HepG2 (cell line): ENCODE results near the gene TACC2. TPM values are rescaled to one million over a fixed set of nuclear protein-coding genes. Genes with fewer than 3 reads are reported as not detected.

Source experiments
- ATAC-seq: fragments of 200-7000 bp; cut with Tn5 transposase; 3 replicates; pipeline ENCODE4 v1.9.1; 2020; ENCODE audit warnings: mild to moderate bottlenecking, moderate library complexity
- BruUV-seq: library from RNA; stranded (reverse); fragments of 400-500 nt; replicated peaks from 2 replicates; lab custom pipeline; 2021; lab: Mats Ljungman, UMichigan
- CTCF ChIA-PET: fragments of 300-600 bp; formaldehyde crosslinking; extraction: SDS; loops from one replicate; lab custom pipeline; 2021; ENCODE audit warnings: low total read pairs, inconsistent platforms, low intra/inter-chr PET ratio; lab: Yijun Ruan, JAX
- POLR2A ChIA-PET: fragments of 350-600 bp; sonication (Branson Sonifier 250); formaldehyde crosslinking; loops from one replicate; lab custom pipeline; 2020; ENCODE audit warnings: antibody characterized with exemption, inconsistent platforms; lab: Yijun Ruan, JAX
- DNase-seq: peaks from one replicate; pipeline ENCODE4 v3.0.0-alpha.2; 2015; ENCODE audit warnings: low spot score
- FAIRE-seq: peaks from 3 replicates; lab custom pipeline; 2011; peaks lifted over from hg19 to GRCh38; lab: Jason Lieb, UNC
- H2AFZ ChIP-seq: one replicate; pipeline ENCODE4 v1.6.1; 2011; ENCODE audit warnings: low read length, inconsistent platforms
- H3K27ac ChIP-seq: fragments of 300-600 bp; 3 replicates; pipeline ENCODE4 v1.8.0; 2011; ENCODE audit warnings: mixed run types, mild to moderate bottlenecking, mixed read lengths, low read length, inconsistent platforms; ENCODE audit not compliant: insufficient read depth; ENCODE audit errors: extremely low read length
- H3K27me3 ChIP-seq, 2 experiments: fragments of 200-600 bp in 1 of 2; 2 replicates in 1 of 2; 3 replicates in 1 of 2; pipeline versions ENCODE4 v1.6.0 to v1.8.0; 2011; ENCODE audit warnings: low read length in 2 of 2, mild to moderate bottlenecking in 2 of 2, moderate library complexity in 2 of 2, inconsistent platforms in 1 of 2; ENCODE audit not compliant: insufficient read depth in 2 of 2, control insufficient read depth in 1 of 2
- H3K36me3 ChIP-seq, 2 experiments: fragments of 200-600 bp in 1 of 2; replicated peaks in 1 of 2; 2 replicates in 1 of 2; 3 replicates in 1 of 2; pipeline versions ENCODE4 v1.5.1 to v1.8.0; 2011; ENCODE audit warnings: low read length in 2 of 2, inconsistent platforms in 1 of 2; ENCODE audit not compliant: insufficient read depth in 2 of 2, control insufficient read depth in 1 of 2
- H3K4me1 ChIP-seq: 2 replicates; pipeline ENCODE4 v1.5.1; 2012; ENCODE audit warnings: low read length, inconsistent platforms; ENCODE audit not compliant: insufficient read depth
- H3K4me2 ChIP-seq: 2 replicates; pipeline ENCODE4 v1.6.0; 2011; ENCODE audit warnings: low read depth, low read length, inconsistent platforms
- H3K4me3 ChIP-seq, 3 experiments: fragments of 200-600 bp in 1 of 3; sonication (generic), shearing (Covaris generic) in 1 of 3; replicated peaks in 1 of 3; 2 replicates each; pipeline ENCODE4 v1.5.1; 2011 to 2016; ENCODE audit warnings: low read length in 3 of 3, inconsistent platforms in 2 of 3, low read depth in 2 of 3, mild to moderate bottlenecking in 2 of 3, control low read depth in 1 of 3, mixed read lengths in 1 of 3; ENCODE audit not compliant: insufficient read depth in 1 of 3
- H3K79me2 ChIP-seq: one replicate; pipeline ENCODE4 v1.6.1; 2011; ENCODE audit warnings: low read length, inconsistent platforms; ENCODE audit not compliant: insufficient read depth
- H3K9ac ChIP-seq: 2 replicates; pipeline ENCODE4 v1.6.0; 2011; ENCODE audit warnings: mild to moderate bottlenecking, low read depth, low read length, inconsistent platforms; ENCODE audit not compliant: insufficient read depth
- H3K9me3 ChIP-seq: 2 replicates; pipeline ENCODE4 v1.5.1; 2012; ENCODE audit warnings: mild to moderate bottlenecking, low read length
- H4K20me1 ChIP-seq: 2 replicates; pipeline ENCODE4 v1.6.0; 2011; ENCODE audit warnings: inconsistent platforms, mild to moderate bottlenecking, low read length, moderate library complexity; ENCODE audit not compliant: insufficient read depth
- KLF15 ChIP-seq: sonication (generic); formaldehyde crosslinking; IDR thresholded peaks from 2 replicates; pipeline ENCODE4 v1.8.1; 2023; ENCODE audit warnings: borderline replicate concordance, mild to moderate bottlenecking, inconsistent platforms, missing genetic modification reagents, mixed read lengths
- SP1 ChIP-seq, 2 experiments: fragments of 450-650 bp in 1 of 2; sonication (generic) in 1 of 2; formaldehyde crosslinking in 1 of 2; IDR thresholded peaks; 2 replicates each; pipeline versions ENCODE4 v1.4.0 to v1.6.1; 2016 to 2020; ENCODE audit warnings: missing genetic modification reagents in 1 of 2
- TCF7L2 ChIP-seq: IDR thresholded peaks from 2 replicates; pipeline ENCODE4 v1.6.1; 2011; ENCODE audit warnings: mild to moderate bottlenecking, low read depth, low read length, moderate library complexity
- ZMYM3 ChIP-seq: sonication (generic); formaldehyde crosslinking; IDR thresholded peaks from 2 replicates; pipeline ENCODE4 v1.5.1; 2020; ENCODE audit warnings: mild to moderate bottlenecking, missing genetic modification reagents
- ZNF350 ChIP-seq: sonication (generic); formaldehyde crosslinking; IDR thresholded peaks from 2 replicates; pipeline ENCODE4 v1.4.0; 2020; ENCODE audit warnings: mild to moderate bottlenecking, low read depth, missing genetic modification reagents, borderline replicate concordance
- ZNF577 ChIP-seq: sonication (generic); formaldehyde crosslinking; IDR thresholded peaks from 2 replicates; pipeline ENCODE4 v1.4.0; 2020; ENCODE audit warnings: mild to moderate bottlenecking, low read depth, missing genetic modification reagents, borderline replicate concordance
- ZNF768 ChIP-seq: sonication (generic); formaldehyde crosslinking; IDR thresholded peaks from 2 replicates; pipeline ENCODE4 v1.4.0; 2020; ENCODE audit warnings: missing genetic modification reagents
- WGBS: methylation state at CpG from one replicate; pipeline ENCODE4 v1.1.6; 2017; ENCODE audit warnings: low lambda C conversion rate; 5-methylcytosine and 5-hydroxymethylcytosine counted together
- in situ Hi-C: cut with HindIII; loops from 2 replicates; pipeline ENCODE4 v1.10.0; 2017; ENCODE audit warnings: low pct_unique_long_range_greater_than_20kb; ENCODE audit not compliant: extremely low pct_ligation_motif_present
- intact Hi-C: fragments of 100-400 bp; cut with micrococcal nuclease; formaldehyde crosslinking; loops from one replicate; pipeline ENCODE4 v1.10.0; 2022; ENCODE audit not compliant: unreplicated experiment
- polyA plus RNA-seq, 8 experiments: library from polyadenylated mRNA; depleted of rRNA in 3 of 8; stranded (reverse) in 7 of 8; unstranded in 1 of 8; fragments of >200 nt; fragmentation: Illumina TruSeq in 4 of 8; extraction: Trizol in 4 of 8; gene quantifications; 2 replicates each; pipeline versions ENCODE4 v1.2.1 to v1.2.3, GENCODE V29; 2011 to 2016; ENCODE audit warnings: low read depth in 4 of 8, missing spikeins in 1 of 8, mixed read lengths in 1 of 8; ENCODE audit not compliant: insufficient read depth in 1 of 8
- total RNA-seq, 5 experiments: library from RNA; depleted of rRNA; stranded (reverse); fragments of >200 nt; fragmentation: Illumina TruSeq; extraction: Trizol; gene quantifications; 2 replicates each; pipeline ENCODE4 v1.2.3, GENCODE V29; 2016; ENCODE audit warnings: low read depth in 1 of 5
- TF ChIP-seq, protein P1 (sequence below): sonication (generic); formaldehyde crosslinking; IDR thresholded peaks from 2 replicates; pipeline ENCODE4 v1.4.0; 2020; ENCODE audit warnings: missing genetic modification reagents, borderline replicate concordance

The TACC2 gene
- total and polyA plus RNA-seq, 2 of the 13 experiments (the other 11 are each of a cell fraction or from before 2014, with no cell fraction given): 11.8 to 16.0 TPM

GRCh38 chr10:122130474-122131110 is 141.6 kb downstream of the TACC2 start:
- Histone ChIP-seq H2AFZ (no peak overlapping the region), H3K9ac (no peak overlapping the region), H3K9me3 (no peaks in the 10 kb centered on the region), H3K36me3 (peaks cover 11 to 28% of the 10 kb centered on the region in 2 experiments; a peak in 4 of 5 replicates), H3K79me2 (peaks cover 38% of the 10 kb centered on the region), H4K20me1 (no peaks in the 10 kb centered on the region; the same call in 1 of the 2 replicates), H3K4me1 (peaks cover 14% of the 10 kb centered on the region), H3K27me3 (no peaks in the 10 kb centered on the region; a peak in 1 of 5 replicates), H3K4me2 (no peak overlapping the region), H3K4me3 (no peak overlapping the region), H3K27ac (no peak overlapping the region)
- CTCF ChIA-PET: no interaction called here
- POLR2A ChIA-PET: no interaction called here
- intact Hi-C loops (no loop called here), in situ Hi-C loops (no loop called here)
- WGBS: 93% methylated on average over 8 of the region's 8 CpGs
- no peak for TF ChIP-seq SP1 (IDR thresholded peaks at IDR 0.05)
- no peak for TF ChIP-seq SP1 (CRISPR knock-in tag; IDR thresholded peaks at IDR 0.05)
- TF ChIP-seq, protein P1, sequence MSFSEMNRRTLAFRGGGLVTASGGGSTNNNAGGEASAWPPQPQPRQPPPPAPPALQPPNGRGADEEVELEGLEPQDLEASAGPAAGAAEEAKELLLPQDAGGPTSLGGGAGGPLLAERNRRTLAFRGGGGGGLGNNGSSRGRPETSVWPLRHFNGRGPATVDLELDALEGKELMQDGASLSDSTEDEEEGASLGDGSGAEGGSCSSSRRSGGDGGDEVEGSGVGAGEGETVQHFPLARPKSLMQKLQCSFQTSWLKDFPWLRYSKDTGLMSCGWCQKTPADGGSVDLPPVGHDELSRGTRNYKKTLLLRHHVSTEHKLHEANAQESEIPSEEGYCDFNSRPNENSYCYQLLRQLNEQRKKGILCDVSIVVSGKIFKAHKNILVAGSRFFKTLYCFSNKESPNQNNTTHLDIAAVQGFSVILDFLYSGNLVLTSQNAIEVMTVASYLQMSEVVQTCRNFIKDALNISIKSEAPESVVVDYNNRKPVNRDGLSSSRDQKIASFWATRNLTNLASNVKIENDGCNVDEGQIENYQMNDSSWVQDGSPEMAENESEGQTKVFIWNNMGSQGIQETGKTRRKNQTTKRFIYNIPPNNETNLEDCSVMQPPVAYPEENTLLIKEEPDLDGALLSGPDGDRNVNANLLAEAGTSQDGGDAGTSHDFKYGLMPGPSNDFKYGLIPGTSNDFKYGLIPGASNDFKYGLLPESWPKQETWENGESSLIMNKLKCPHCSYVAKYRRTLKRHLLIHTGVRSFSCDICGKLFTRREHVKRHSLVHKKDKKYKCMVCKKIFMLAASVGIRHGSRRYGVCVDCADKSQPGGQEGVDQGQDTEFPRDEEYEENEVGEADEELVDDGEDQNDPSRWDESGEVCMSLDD (CRISPR knock-in tag): no peak
- TF ChIP-seq ZNF768 (CRISPR knock-in tag): peak; percentile 85
- TF ChIP-seq TCF7L2: no peak
- no peak for TF ChIP-seq KLF15 (CRISPR knock-in tag)
- TF ChIP-seq ZMYM3 (CRISPR knock-in tag): peak; percentile 41; the same call in 1 of the 2 replicates
- TF ChIP-seq ZNF350 (CRISPR knock-in tag): no peak
- TF ChIP-seq ZNF577 (CRISPR knock-in tag): no peak
- no TSS peak for BruUV-seq
- ATAC-seq: no peak
- FAIRE-seq: no peak
- DNase-seq: no peak
